ENCODE measurements around the gene CTBP2. TPM values are rescaled to one million over a fixed set of nuclear protein-coding genes. Genes with fewer than 3 reads are reported as not detected.

CTBP2 gene
- total RNA-seq, 1 experiment from 2014 or later = 97.2 TPM

DNA sequence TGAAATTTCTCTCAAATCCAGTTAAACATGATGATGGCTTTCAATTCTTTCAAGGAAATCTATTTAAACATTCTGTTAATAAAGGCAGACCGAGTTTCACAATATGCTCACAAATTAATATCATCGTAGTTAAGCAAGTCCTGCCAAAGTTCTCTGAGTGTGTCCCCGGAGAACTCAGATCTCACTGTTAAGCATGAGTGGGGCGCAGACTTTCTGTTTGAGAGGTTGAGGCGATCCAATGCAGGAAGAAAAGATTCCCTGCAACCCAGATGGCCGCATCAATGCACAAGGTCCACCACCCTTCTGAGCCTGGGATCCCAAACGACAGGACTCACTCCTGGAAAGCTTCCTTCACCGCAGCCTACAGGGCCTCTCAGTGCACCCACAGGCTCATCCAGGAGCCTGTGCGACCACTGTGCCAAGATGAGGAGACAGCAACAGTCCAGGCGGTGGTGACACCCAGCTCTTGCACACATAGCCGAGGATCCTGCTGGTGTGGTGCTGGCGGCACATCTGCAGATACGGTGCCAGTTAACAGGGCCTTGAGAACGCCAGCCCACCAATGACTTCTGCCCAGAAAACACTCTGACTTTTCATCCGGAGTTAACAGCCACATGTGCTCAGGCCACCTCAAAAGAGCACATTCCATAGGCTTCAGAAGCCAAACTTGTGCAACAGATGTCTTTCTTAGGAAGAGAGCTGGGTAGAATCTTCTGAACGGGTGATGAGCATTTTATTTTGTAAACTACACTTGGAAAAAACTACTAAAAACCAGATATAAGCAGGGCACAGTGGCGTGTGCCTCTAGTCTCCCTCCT, 116.3 kb downstream of the CTBP2 start:
- Mint-ChIP-seq H3K4me3 (ENCODE audit: unreplicated experiment) (no peak overlapping the region), H3K4me1 (ENCODE audit: low read depth, unreplicated experiment) (peaks cover 15% of the 10 kb centered on the region), H3K9me3 (ENCODE audit: unreplicated experiment) (no peaks in the 10 kb centered on the region), H3K27ac (ENCODE audit: unreplicated experiment) (peak overlapping the region; percentile 96), H3K36me3 (ENCODE audit: insufficient read depth, unreplicated experiment) (peaks cover 36% of the 10 kb centered on the region), H3K27me3 (ENCODE audit: insufficient read depth, unreplicated experiment) (no peaks in the 10 kb centered on the region)
- Histone ChIP-seq H3K27me3 (replicated peaks; ENCODE audit: control insufficient read depth, insufficient read depth, low read length) (no peaks in the 10 kb centered on the region), H3K9me3 (no peaks in the 10 kb centered on the region), H3K4me3 (ENCODE audit: low read depth, low read length) (no peak overlapping the region), H3K36me3 (ENCODE audit: control insufficient read depth, insufficient read depth, low read length) (no peaks in the 10 kb centered on the region; the same call in 1 of the 2 replicates), H3K4me1 (peaks cover 38% of the 10 kb centered on the region)
- ChIA-PET POLR2A (no interaction called here), CTCF (no interaction called here)
- TF ChIP-seq, protein P1, sequence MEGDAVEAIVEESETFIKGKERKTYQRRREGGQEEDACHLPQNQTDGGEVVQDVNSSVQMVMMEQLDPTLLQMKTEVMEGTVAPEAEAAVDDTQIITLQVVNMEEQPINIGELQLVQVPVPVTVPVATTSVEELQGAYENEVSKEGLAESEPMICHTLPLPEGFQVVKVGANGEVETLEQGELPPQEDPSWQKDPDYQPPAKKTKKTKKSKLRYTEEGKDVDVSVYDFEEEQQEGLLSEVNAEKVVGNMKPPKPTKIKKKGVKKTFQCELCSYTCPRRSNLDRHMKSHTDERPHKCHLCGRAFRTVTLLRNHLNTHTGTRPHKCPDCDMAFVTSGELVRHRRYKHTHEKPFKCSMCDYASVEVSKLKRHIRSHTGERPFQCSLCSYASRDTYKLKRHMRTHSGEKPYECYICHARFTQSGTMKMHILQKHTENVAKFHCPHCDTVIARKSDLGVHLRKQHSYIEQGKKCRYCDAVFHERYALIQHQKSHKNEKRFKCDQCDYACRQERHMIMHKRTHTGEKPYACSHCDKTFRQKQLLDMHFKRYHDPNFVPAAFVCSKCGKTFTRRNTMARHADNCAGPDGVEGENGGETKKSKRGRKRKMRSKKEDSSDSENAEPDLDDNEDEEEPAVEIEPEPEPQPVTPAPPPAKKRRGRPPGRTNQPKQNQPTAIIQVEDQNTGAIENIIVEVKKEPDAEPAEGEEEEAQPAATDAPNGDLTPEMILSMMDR (IDR thresholded peaks at IDR 0.05; ENCODE audit: insufficient read depth in 1 of 2, low read depth in 1 of 2, low read length in 1 of 2, severe bottlenecking in 1 of 2, unreplicated experiment in 1 of 2) = no peak
- no TSS peak for BruUV-seq (replicated peaks)
- intact Hi-C loops (cut with micrococcal nuclease; ENCODE audit: unreplicated experiment) = no loop called here
- no peak for DNase-seq

DNA sequence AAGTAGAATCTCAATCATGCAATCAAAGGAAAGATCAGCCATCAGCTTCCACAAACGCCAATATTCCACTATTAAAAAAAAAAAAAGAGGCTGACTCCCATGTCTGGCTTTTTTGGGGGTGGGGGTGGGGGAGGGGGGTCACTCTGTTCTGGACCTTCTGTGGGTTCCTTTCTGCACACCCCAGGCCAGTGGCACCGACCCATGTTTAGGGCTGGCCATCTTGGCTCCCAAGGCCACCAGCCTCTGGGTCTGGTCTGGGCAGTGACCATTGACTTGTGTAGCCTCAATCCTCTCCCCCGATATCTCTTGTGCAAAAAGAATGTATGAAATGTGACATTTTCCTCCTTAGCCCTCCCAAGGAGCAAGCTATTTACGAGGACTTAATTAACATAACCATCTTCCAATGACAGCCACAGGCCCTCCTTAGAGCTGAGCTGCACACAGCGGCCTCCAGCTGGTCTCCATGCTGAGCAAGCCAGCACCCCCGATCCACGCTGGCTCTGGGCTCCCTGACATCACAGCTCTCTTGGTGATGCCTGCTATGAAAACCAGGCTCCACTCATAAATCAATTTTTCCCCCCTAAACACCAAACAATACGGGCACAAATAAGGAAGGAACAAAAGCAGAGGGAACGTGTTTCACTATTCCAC, 118.4 kb downstream of the CTBP2 start:
- intact Hi-C loops (cut with micrococcal nuclease; ENCODE audit: unreplicated experiment) = no loop called here
- TF ChIP-seq, protein P1 (IDR thresholded peaks at IDR 0.05; ENCODE audit: insufficient read depth in 1 of 2, low read depth in 1 of 2, low read length in 1 of 2, severe bottlenecking in 1 of 2, unreplicated experiment in 1 of 2) = no peak
- no TSS peak for BruUV-seq (replicated peaks)
- no peak overlapping the region for H3K27ac Mint-ChIP-seq (ENCODE audit: unreplicated experiment)
- peaks cover 49% of the 10 kb centered on the region for H3K36me3 Mint-ChIP-seq (ENCODE audit: insufficient read depth, unreplicated experiment)
- peaks cover 19% of the 10 kb centered on the region for H3K4me1 Mint-ChIP-seq (ENCODE audit: low read depth, unreplicated experiment)
- no peaks in the 10 kb centered on the region; the same call in 1 of the 2 replicates for H3K36me3 ChIP-seq (ENCODE audit: control insufficient read depth, insufficient read depth, low read length)
- no peak overlapping the region for H3K4me3 Mint-ChIP-seq (ENCODE audit: unreplicated experiment)
- no peaks in the 10 kb centered on the region for H3K9me3 ChIP-seq
- H3K4me1 ChIP-seq = peaks cover 38% of the 10 kb centered on the region
- H3K4me3 ChIP-seq (ENCODE audit: low read depth, low read length) = no peak overlapping the region
- CTCF ChIA-PET = no interaction called here
- H3K9me3 Mint-ChIP-seq (ENCODE audit: unreplicated experiment) = no peaks in the 10 kb centered on the region
- H3K27me3 Mint-ChIP-seq (ENCODE audit: insufficient read depth, unreplicated experiment) = no peaks in the 10 kb centered on the region
- DNase-seq = no peak
- POLR2A ChIA-PET = no interaction called here
- H3K27me3 ChIP-seq (replicated peaks; ENCODE audit: control insufficient read depth, insufficient read depth, low read length) = no peaks in the 10 kb centered on the region

DNA sequence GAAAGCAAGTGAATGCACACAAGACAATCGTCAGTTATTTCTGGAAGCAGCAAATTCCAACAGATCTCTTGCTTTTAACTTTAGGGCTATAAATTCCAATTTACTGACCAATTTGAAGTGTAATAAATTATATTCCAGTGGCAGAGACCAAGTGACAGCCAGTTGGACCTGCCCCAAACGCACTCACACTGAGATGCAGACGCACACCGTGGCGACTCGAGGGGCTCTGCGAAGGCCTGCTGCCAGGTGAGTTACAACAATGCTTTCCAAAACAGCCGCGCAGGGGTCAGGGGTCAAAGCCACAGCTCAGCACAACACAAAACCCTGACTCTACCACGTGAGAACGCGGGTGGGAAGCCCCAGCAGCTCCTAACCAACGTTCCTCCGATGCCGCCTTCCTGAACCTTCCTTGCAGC, 121.0 kb downstream of the CTBP2 start:
- Mint-ChIP-seq H3K27ac (ENCODE audit: unreplicated experiment) (no peak overlapping the region), H3K27me3 (ENCODE audit: insufficient read depth, unreplicated experiment) (no peaks in the 10 kb centered on the region), H3K9me3 (ENCODE audit: unreplicated experiment) (no peaks in the 10 kb centered on the region), H3K4me3 (ENCODE audit: unreplicated experiment) (no peak overlapping the region), H3K36me3 (ENCODE audit: insufficient read depth, unreplicated experiment) (peaks cover 71% of the 10 kb centered on the region), H3K4me1 (ENCODE audit: low read depth, unreplicated experiment) (peaks cover 30% of the 10 kb centered on the region)
- ChIA-PET POLR2A (no interaction called here), CTCF (interaction anchor here (1.2 to 1.6 kb wide), 2 partner anchors 9 to 22 kb away, joined by 4 to 5 read pairs; no protein-coding TSS in a partner anchor)
- H3K36me3 ChIP-seq (ENCODE audit: control insufficient read depth, insufficient read depth, low read length) = no peaks in the 10 kb centered on the region; the same call in 1 of the 2 replicates
- peaks cover 35% of the 10 kb centered on the region for H3K4me1 ChIP-seq
- no peaks in the 10 kb centered on the region for H3K9me3 ChIP-seq
- BruUV-seq (replicated peaks) = no TSS peak
- no peaks in the 10 kb centered on the region for H3K27me3 ChIP-seq (replicated peaks; ENCODE audit: control insufficient read depth, insufficient read depth, low read length)
- intact Hi-C loops (cut with micrococcal nuclease; ENCODE audit: unreplicated experiment) = no loop called here
- no peak for DNase-seq
- H3K4me3 ChIP-seq (ENCODE audit: low read depth, low read length) = no peak overlapping the region
- TF ChIP-seq, protein P1 (IDR thresholded peaks at IDR 0.05; ENCODE audit: insufficient read depth in 1 of 2, low read depth in 1 of 2, low read length in 1 of 2, severe bottlenecking in 1 of 2, unreplicated experiment in 1 of 2) = no peak
